ENCODE results near the gene PLEKHJ1. TPM values are rescaled to one million over a fixed set of nuclear protein-coding genes. Genes with fewer than 3 reads are reported as not detected.

The PLEKHJ1 gene
- total and polyA plus RNA-seq, 9 of the 15 experiments (the other 6 are each of a cell fraction or from before 2014, with no cell fraction given), result 1.5 to 188 (median 63.9) TPM

- H3K79me2 ChIP-seq (ENCODE audit: control insufficient read depth, insufficient read depth, low read length), result peaks cover 73% of the 10 kb centered on the region
- ATAC-seq (no peak), FAIRE-seq (no peak), DNase-seq (ENCODE audit: extremely low read depth in 1 of 4, low spot score in 3 of 4) (no peak)
- H4K20me1 ChIP-seq (replicated peaks; ENCODE audit: control insufficient read depth, insufficient read depth, low read length), result peaks cover 33% of the 10 kb centered on the region
- ChIA-PET CTCF (ENCODE audit: low intra/inter-chr PET ratio) (no interaction called here), POLR2A (interaction anchor here (0.5 to 1.3 kb wide), 5 partner anchors 8 to 95 kb away, joined by 3 to 6 read pairs (median 3); no protein-coding TSS in a partner anchor)
- 21% methylated on average over 6 of the region's 6 CpGs for WGBS (ENCODE audit: insufficient coverage, low coverage, missing lambda C conversion rate)
- H3K9me1 ChIP-seq (ENCODE audit: control insufficient read depth, insufficient read depth, low read length), result peaks cover 3% of the 10 kb centered on the region
- H2AFZ ChIP-seq (ENCODE audit: low read depth, low read length), result no peak overlapping the region
- H3K9me3 ChIP-seq (replicated peaks; ENCODE audit: control insufficient read depth, insufficient read depth, low read depth, low read length), result no peaks in the 10 kb centered on the region
- H3K9ac ChIP-seq (ENCODE audit: insufficient read depth in 1 of 2, low read depth in 2 of 2, low read length in 2 of 2), result peak overlapping the region; percentile 90 to 98
- H3K4me2 ChIP-seq (ENCODE audit: insufficient read depth, low read length), result peak overlapping the region; percentile 94
- H3K27ac ChIP-seq (ENCODE audit: extremely low read depth, low read depth, low read length), result peak overlapping the region; percentile 98
- peaks cover 57% of the 10 kb centered on the region; the same call in 2 of the 3 replicates for H3K36me3 ChIP-seq (ENCODE audit: control insufficient read depth, insufficient read depth, low read length)
- peaks cover 13 to 71% of the 10 kb centered on the region in 2 experiments for H3K4me1 ChIP-seq (replicated peaks in 1 of 2; ENCODE audit: control insufficient read depth in 2 of 2, insufficient read depth in 2 of 2, low read length in 2 of 2)
- H3K4me3 ChIP-seq, result peak overlapping the region; percentile 97
- TF ChIP-seq KLF10 (CRISPR knock-in tag; IDR thresholded peaks at IDR 0.05) (no peak), ZNF232 (CRISPR knock-in tag; IDR thresholded peaks at IDR 0.05) (no peak), ZNF436 (CRISPR knock-in tag; IDR thresholded peaks at IDR 0.05) (no peak), ZNF551 (CRISPR knock-in tag; IDR thresholded peaks at IDR 0.05) (no peak), GATA2 (CRISPR knock-in tag; IDR thresholded peaks at IDR 0.05) (no peak), ZNF444 (CRISPR knock-in tag; IDR thresholded peaks at IDR 0.05) (no peak), RBM14 (IDR thresholded peaks at IDR 0.05; ENCODE audit: borderline replicate concordance, insufficient read depth, low read depth, low read length) (no peak)
- intact Hi-C loops (cut with micrococcal nuclease), result loop anchor here (1.0 kb wide), 1 partner anchor 79 kb away; no protein-coding TSS in a partner anchor
- in situ Hi-C loops (cut with MboI), result loop anchor here (5.0 to 10.0 kb wide), 3 partner anchors 37 to 162 kb away; no protein-coding TSS in a partner anchor
- no TSS peak for BruUV-seq (replicated peaks)
- H3K27me3 ChIP-seq (ENCODE audit: control insufficient read depth in 2 of 2, insufficient read depth in 2 of 2, low read length in 2 of 2), result no peaks in the 10 kb centered on the region
These were observed 1.1 kb downstream of the PLEKHJ1 start for GRCh38 chr19:2234996-2235380.

Measured in K562 (cell line).